ENCODE data around the gene CORO2B. TPM values are rescaled to one million over a fixed set of nuclear protein-coding genes. Genes with fewer than 3 reads are reported as not detected.
A peak's percentile ranks its signal among the peaks of the same experiment; 100 is the strongest.

CORO2B gene
- polyA plus RNA-seq, 1 of the 3 experiments (the other 2 are of a cell fraction), result 3.6 TPM

- H3K9ac ChIP-seq, result no peak overlapping the region
- POLR2A ChIA-PET, result no interaction called here
- CTCF ChIA-PET, result interaction anchor here (1.0 to 32.6 kb wide), 3 partner anchors 13 to 188 kb away, joined by 4 to 464 read pairs (median 69); no protein-coding TSS in a partner anchor
- H3K79me2 ChIP-seq (ENCODE audit: insufficient read depth), result no peaks in the 10 kb centered on the region
- H3K4me2 ChIP-seq, result no peak overlapping the region
- TF ChIP-seq TAF1 (IDR thresholded peaks at IDR 0.05; ENCODE audit: borderline replicate concordance, low read depth, low read length) (no peak), TCF12 (IDR thresholded peaks at IDR 0.05) (no peak), FOXJ3 (CRISPR knock-in tag; IDR thresholded peaks at IDR 0.05) (no peak)
- TF ChIP-seq, protein P1, sequence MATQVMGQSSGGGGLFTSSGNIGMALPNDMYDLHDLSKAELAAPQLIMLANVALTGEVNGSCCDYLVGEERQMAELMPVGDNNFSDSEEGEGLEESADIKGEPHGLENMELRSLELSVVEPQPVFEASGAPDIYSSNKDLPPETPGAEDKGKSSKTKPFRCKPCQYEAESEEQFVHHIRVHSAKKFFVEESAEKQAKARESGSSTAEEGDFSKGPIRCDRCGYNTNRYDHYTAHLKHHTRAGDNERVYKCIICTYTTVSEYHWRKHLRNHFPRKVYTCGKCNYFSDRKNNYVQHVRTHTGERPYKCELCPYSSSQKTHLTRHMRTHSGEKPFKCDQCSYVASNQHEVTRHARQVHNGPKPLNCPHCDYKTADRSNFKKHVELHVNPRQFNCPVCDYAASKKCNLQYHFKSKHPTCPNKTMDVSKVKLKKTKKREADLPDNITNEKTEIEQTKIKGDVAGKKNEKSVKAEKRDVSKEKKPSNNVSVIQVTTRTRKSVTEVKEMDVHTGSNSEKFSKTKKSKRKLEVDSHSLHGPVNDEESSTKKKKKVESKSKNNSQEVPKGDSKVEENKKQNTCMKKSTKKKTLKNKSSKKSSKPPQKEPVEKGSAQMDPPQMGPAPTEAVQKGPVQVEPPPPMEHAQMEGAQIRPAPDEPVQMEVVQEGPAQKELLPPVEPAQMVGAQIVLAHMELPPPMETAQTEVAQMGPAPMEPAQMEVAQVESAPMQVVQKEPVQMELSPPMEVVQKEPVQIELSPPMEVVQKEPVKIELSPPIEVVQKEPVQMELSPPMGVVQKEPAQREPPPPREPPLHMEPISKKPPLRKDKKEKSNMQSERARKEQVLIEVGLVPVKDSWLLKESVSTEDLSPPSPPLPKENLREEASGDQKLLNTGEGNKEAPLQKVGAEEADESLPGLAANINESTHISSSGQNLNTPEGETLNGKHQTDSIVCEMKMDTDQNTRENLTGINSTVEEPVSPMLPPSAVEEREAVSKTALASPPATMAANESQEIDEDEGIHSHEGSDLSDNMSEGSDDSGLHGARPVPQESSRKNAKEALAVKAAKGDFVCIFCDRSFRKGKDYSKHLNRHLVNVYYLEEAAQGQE (IDR thresholded peaks at IDR 0.05; ENCODE audit: low read depth, low read length), result no peak
- TF ChIP-seq, protein P2, sequence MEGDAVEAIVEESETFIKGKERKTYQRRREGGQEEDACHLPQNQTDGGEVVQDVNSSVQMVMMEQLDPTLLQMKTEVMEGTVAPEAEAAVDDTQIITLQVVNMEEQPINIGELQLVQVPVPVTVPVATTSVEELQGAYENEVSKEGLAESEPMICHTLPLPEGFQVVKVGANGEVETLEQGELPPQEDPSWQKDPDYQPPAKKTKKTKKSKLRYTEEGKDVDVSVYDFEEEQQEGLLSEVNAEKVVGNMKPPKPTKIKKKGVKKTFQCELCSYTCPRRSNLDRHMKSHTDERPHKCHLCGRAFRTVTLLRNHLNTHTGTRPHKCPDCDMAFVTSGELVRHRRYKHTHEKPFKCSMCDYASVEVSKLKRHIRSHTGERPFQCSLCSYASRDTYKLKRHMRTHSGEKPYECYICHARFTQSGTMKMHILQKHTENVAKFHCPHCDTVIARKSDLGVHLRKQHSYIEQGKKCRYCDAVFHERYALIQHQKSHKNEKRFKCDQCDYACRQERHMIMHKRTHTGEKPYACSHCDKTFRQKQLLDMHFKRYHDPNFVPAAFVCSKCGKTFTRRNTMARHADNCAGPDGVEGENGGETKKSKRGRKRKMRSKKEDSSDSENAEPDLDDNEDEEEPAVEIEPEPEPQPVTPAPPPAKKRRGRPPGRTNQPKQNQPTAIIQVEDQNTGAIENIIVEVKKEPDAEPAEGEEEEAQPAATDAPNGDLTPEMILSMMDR (IDR thresholded peaks at IDR 0.05), result no peak
- H3K9me3 ChIP-seq, result no peaks in the 10 kb centered on the region
- no peak overlapping the region for H2AFZ ChIP-seq (ENCODE audit: low read depth)
- H3F3A ChIP-seq (replicated peaks; ENCODE audit: insufficient read depth), result no peaks in the 10 kb centered on the region
- no peaks in the 10 kb centered on the region for H3K27me3 ChIP-seq (ENCODE audit: insufficient read depth)
- no peaks in the 10 kb centered on the region for H3K9me2 ChIP-seq
- DNase-seq, result no peak
- no peak overlapping the region for H3K4me3 ChIP-seq (ENCODE audit: low read depth in 2 of 2, low read length in 1 of 2)
- H4K20me1 ChIP-seq (ENCODE audit: insufficient read depth), result no peaks in the 10 kb centered on the region
- H3K27ac ChIP-seq (ENCODE audit: low read depth in 2 of 2, low read length in 1 of 2), result no peak overlapping the region
- WGBS (ENCODE audit: low lambda C conversion rate), result 67% methylated on average over 8 of the region's 8 CpGs
- no peaks in the 10 kb centered on the region for H3K36me3 ChIP-seq (replicated peaks in 1 of 2; ENCODE audit: control insufficient read depth in 1 of 2, insufficient read depth in 2 of 2, low read length in 1 of 2)
- peaks cover 0 to 12% of the 10 kb centered on the region in 2 experiments; a peak in 1 of 4 replicates for H3K4me1 ChIP-seq (ENCODE audit: control insufficient read depth in 1 of 2, insufficient read depth in 2 of 2, low read depth in 1 of 2, low read length in 1 of 2)
Observed at GRCh38 chr15:68687136-68687735, 108.4 kb downstream of the CORO2B start.

- DNase-seq, result peak; percentile 76
- no peak overlapping the region for H3K9ac ChIP-seq
- no peak overlapping the region for H2AFZ ChIP-seq (ENCODE audit: low read depth)
- no peaks in the 10 kb centered on the region for H4K20me1 ChIP-seq (ENCODE audit: insufficient read depth)
- no peaks in the 10 kb centered on the region for H3F3A ChIP-seq (replicated peaks; ENCODE audit: insufficient read depth)
- peak overlapping the region in 1 of 2 experiments; percentile 64; a peak in 2 of 4 replicates for H3K27ac ChIP-seq (ENCODE audit: low read depth in 2 of 2, low read length in 1 of 2)
- H3K4me1 ChIP-seq (ENCODE audit: control insufficient read depth in 1 of 2, insufficient read depth in 2 of 2, low read depth in 1 of 2, low read length in 1 of 2), result peaks cover 0 to 14% of the 10 kb centered on the region in 2 experiments; a peak in 2 of 4 replicates
- H3K27me3 ChIP-seq (ENCODE audit: insufficient read depth), result no peaks in the 10 kb centered on the region
- no peaks in the 10 kb centered on the region for H3K9me2 ChIP-seq
- no peak overlapping the region for H3K4me3 ChIP-seq (ENCODE audit: low read depth in 2 of 2, low read length in 1 of 2)
- WGBS (ENCODE audit: low lambda C conversion rate), result 39% methylated on average over 6 of the region's 6 CpGs
- ChIA-PET CTCF (interaction anchor here (1.0 to 32.6 kb wide), 8 partner anchors 18 to 339 kb away, joined by 3 to 464 read pairs (median 4); no protein-coding TSS in a partner anchor), POLR2A (no interaction called here)
- H3K4me2 ChIP-seq, result no peak overlapping the region
- no peaks in the 10 kb centered on the region for H3K9me3 ChIP-seq
- H3K36me3 ChIP-seq (replicated peaks in 1 of 2; ENCODE audit: control insufficient read depth in 1 of 2, insufficient read depth in 2 of 2, low read length in 1 of 2), result no peaks in the 10 kb centered on the region
- no peaks in the 10 kb centered on the region for H3K79me2 ChIP-seq (ENCODE audit: insufficient read depth)
- TF ChIP-seq RAD21 (IDR thresholded peaks at IDR 0.05; ENCODE audit: low read length), result peak; percentile 8; the same call in 1 of the 2 replicates
- peak in 1 of 2 experiments; percentile 51; a peak in 1 of 4 replicates for TF ChIP-seq EP300 (IDR thresholded peaks at IDR 0.05; ENCODE audit: borderline replicate concordance in 1 of 2, low read depth in 1 of 2, low read length in 1 of 2)
- no peak for TF ChIP-seq TEAD4 (IDR thresholded peaks at IDR 0.05; ENCODE audit: borderline replicate concordance, insufficient read depth)
- TF ChIP-seq RXRA (IDR thresholded peaks at IDR 0.05; ENCODE audit: borderline replicate concordance, low read depth), result no peak
- TF ChIP-seq GATA2 (CRISPR knock-in tag; IDR thresholded peaks at IDR 0.05), result peak; percentile 93
- TF ChIP-seq ZBTB33 (IDR thresholded peaks at IDR 0.05; ENCODE audit: borderline replicate concordance, low read depth), result no peak
- TF ChIP-seq JUND (IDR thresholded peaks at IDR 0.05), result no peak
- TF ChIP-seq FOSL2 (IDR thresholded peaks at IDR 0.05; ENCODE audit: borderline replicate concordance, low read depth), result no peak
- TF ChIP-seq, protein P3, sequence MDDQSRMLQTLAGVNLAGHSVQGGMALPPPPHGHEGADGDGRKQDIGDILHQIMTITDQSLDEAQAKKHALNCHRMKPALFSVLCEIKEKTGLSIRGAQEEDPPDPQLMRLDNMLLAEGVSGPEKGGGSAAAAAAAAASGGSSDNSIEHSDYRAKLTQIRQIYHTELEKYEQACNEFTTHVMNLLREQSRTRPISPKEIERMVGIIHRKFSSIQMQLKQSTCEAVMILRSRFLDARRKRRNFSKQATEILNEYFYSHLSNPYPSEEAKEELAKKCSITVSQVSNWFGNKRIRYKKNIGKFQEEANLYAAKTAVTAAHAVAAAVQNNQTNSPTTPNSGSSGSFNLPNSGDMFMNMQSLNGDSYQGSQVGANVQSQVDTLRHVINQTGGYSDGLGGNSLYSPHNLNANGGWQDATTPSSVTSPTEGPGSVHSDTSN (IDR thresholded peaks at IDR 0.05), result no peak
- TF ChIP-seq NFIC (IDR thresholded peaks at IDR 0.05; ENCODE audit: borderline replicate concordance), result peak; percentile 17; the same call in 1 of the 2 replicates
- no peak for TF ChIP-seq FOXM1 (IDR thresholded peaks at IDR 0.05; ENCODE audit: low read depth)
- TF ChIP-seq, protein P4, sequence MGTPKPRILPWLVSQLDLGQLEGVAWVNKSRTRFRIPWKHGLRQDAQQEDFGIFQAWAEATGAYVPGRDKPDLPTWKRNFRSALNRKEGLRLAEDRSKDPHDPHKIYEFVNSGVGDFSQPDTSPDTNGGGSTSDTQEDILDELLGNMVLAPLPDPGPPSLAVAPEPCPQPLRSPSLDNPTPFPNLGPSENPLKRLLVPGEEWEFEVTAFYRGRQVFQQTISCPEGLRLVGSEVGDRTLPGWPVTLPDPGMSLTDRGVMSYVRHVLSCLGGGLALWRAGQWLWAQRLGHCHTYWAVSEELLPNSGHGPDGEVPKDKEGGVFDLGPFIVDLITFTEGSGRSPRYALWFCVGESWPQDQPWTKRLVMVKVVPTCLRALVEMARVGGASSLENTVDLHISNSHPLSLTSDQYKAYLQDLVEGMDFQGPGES (IDR thresholded peaks at IDR 0.05; ENCODE audit: low read depth, low read length), result no peak
Observed at GRCh38 chr15:68691705-68692104, 112.9 kb downstream of the CORO2B start.
